GM12891 (cell line): Measurements from ENCODE around the gene APOBEC3F.
"Not testable (repeated sequence)": the region's sequence is repeated elsewhere in the genome, so short reads cannot be mapped to it uniquely, and the experiment has no call there.

Experiments
- PAX5 ChIP-seq: IDR thresholded peaks from 2 replicates; pipeline ENCODE4 v1.6.1; 2011; ENCODE audit warnings: low read length, moderate library complexity, mild to moderate bottlenecking; ENCODE audit not compliant: insufficient read depth, severe bottlenecking
- POLR2A ChIP-seq: IDR thresholded peaks from 2 replicates; pipeline ENCODE4 v1.6.1; 2011; ENCODE audit warnings: low read depth, low read length, control low read depth
- POLR2AphosphoS5 ChIP-seq: IDR thresholded peaks from 2 replicates; pipeline ENCODE4 v1.6.1; 2011; ENCODE audit warnings: low read depth, low read length, control low read depth
- POU2F2 ChIP-seq: IDR thresholded peaks from 2 replicates; pipeline ENCODE4 v1.6.1; 2011; ENCODE audit warnings: low read depth, mild to moderate bottlenecking, control low read depth, low read length, moderate library complexity
- SPI1 ChIP-seq: IDR thresholded peaks from 2 replicates; pipeline ENCODE4 v1.6.1; 2011; ENCODE audit warnings: low read depth, low read length, control low read depth
- TAF1 ChIP-seq: IDR thresholded peaks from 2 replicates; pipeline ENCODE4 v1.6.1; 2011; ENCODE audit warnings: low read depth, low read length, control low read depth

GRCh38 chr22:39051844-39052495 is 11.3 kb downstream of the APOBEC3F start:
- not testable (repeated sequence) for TF ChIP-seq TAF1, POLR2A, PAX5, POU2F2, POLR2AphosphoS5, SPI1
